ENCODE results near the gene IMPG2. TPM values are rescaled to one million over a fixed set of nuclear protein-coding genes. Genes with fewer than 3 reads are reported as not detected.

The IMPG2 gene
- total RNA-seq, 1 experiment from 2014 or later, result 0.04 TPM

GRCh38 chr3:101212730-101213129 lies 107.6 kb downstream of the IMPG2 start:
- H3K27ac Mint-ChIP-seq, result no peak overlapping the region
- H3K9me3 Mint-ChIP-seq, result peaks cover 5% of the 10 kb centered on the region
- no peaks in the 10 kb centered on the region for H3K4me1 Mint-ChIP-seq
- TF ChIP-seq, protein P1, sequence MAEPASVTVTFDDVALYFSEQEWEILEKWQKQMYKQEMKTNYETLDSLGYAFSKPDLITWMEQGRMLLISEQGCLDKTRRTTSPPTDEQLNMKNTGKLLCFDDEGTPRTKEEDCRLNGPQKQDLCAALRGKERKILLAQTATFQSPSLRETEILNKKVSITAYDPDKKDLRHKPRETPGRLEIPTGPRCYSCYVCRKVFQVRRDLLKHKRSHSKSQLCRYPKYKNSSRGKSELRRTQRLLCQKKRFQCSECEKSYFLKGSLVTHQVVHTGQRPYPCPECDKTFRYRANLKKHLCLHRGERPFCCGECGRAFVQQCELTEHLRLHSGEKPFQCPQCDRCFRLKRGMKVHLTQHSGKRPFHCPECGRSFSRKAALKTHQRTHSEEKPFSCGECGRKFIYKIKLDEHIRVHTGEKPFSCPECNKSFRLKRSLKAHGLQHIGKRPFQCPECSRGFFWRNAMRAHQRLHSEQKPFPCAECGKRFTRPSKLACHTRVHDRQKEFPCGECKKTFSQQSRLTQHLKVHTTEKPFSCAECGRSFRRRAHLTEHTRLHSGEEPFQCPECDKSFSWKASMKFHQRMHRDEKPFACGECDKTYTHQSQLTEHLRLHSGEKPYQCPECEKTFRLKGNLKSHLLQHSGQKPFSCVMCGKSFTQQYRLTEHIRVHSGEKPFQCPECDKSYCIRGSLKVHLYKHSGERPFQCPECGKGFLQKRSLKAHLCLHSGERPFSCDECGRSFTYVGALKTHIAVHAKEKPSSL (CRISPR knock-in tag; conservative IDR thresholded peaks at IDR 0.05), result no peak
- no peak for TF ChIP-seq ETV6 (CRISPR knock-in tag; IDR thresholded peaks at IDR 0.05)
- TF ChIP-seq, protein P2, sequence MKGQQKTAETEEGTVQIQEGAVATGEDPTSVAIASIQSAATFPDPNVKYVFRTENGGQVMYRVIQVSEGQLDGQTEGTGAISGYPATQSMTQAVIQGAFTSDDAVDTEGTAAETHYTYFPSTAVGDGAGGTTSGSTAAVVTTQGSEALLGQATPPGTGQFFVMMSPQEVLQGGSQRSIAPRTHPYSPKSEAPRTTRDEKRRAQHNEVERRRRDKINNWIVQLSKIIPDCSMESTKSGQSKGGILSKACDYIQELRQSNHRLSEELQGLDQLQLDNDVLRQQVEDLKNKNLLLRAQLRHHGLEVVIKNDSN (CRISPR knock-in tag; IDR thresholded peaks at IDR 0.05), result no peak
- TF ChIP-seq FOXK1 (CRISPR knock-in tag; IDR thresholded peaks at IDR 0.05), result no peak
- TF ChIP-seq, protein P3, sequence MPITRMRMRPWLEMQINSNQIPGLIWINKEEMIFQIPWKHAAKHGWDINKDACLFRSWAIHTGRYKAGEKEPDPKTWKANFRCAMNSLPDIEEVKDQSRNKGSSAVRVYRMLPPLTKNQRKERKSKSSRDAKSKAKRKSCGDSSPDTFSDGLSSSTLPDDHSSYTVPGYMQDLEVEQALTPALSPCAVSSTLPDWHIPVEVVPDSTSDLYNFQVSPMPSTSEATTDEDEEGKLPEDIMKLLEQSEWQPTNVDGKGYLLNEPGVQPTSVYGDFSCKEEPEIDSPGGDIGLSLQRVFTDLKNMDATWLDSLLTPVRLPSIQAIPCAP (CRISPR knock-in tag; IDR thresholded peaks at IDR 0.05), result no peak
- no peak for TF ChIP-seq SOX15 (CRISPR knock-in tag; IDR thresholded peaks at IDR 0.05)
- TF ChIP-seq, protein P4, sequence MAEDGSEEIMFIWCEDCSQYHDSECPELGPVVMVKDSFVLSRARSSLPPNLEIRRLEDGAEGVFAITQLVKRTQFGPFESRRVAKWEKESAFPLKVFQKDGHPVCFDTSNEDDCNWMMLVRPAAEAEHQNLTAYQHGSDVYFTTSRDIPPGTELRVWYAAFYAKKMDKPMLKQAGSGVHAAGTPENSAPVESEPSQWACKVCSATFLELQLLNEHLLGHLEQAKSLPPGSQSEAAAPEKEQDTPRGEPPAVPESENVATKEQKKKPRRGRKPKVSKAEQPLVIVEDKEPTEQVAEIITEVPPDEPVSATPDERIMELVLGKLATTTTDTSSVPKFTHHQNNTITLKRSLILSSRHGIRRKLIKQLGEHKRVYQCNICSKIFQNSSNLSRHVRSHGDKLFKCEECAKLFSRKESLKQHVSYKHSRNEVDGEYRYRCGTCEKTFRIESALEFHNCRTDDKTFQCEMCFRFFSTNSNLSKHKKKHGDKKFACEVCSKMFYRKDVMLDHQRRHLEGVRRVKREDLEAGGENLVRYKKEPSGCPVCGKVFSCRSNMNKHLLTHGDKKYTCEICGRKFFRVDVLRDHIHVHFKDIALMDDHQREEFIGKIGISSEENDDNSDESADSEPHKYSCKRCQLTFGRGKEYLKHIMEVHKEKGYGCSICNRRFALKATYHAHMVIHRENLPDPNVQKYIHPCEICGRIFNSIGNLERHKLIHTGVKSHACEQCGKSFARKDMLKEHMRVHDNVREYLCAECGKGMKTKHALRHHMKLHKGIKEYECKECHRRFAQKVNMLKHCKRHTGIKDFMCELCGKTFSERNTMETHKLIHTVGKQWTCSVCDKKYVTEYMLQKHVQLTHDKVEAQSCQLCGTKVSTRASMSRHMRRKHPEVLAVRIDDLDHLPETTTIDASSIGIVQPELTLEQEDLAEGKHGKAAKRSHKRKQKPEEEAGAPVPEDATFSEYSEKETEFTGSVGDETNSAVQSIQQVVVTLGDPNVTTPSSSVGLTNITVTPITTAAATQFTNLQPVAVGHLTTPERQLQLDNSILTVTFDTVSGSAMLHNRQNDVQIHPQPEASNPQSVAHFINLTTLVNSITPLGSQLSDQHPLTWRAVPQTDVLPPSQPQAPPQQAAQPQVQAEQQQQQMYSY (CRISPR knock-in tag; IDR thresholded peaks at IDR 0.05), result no peak
- TF ChIP-seq HMGA2 (CRISPR knock-in tag; IDR thresholded peaks at IDR 0.05), result no peak
- TF ChIP-seq MAX (CRISPR knock-in tag; IDR thresholded peaks at IDR 0.05), result no peak
- TF ChIP-seq ATF1 (CRISPR knock-in tag; IDR thresholded peaks at IDR 0.05), result no peak
- TF ChIP-seq KAT7 (CRISPR knock-in tag; IDR thresholded peaks at IDR 0.05; ENCODE audit: borderline replicate concordance), result no peak
- no peak for TF ChIP-seq ZNF317 (CRISPR knock-in tag; IDR thresholded peaks at IDR 0.05; ENCODE audit: borderline replicate concordance, low read depth)
- TF ChIP-seq ZNF423 (CRISPR knock-in tag; IDR thresholded peaks at IDR 0.05), result no peak
- peaks cover 3% of the 10 kb centered on the region; the same call in 1 of the 2 replicates for H3K27me3 Mint-ChIP-seq (ENCODE audit: low read depth)
- POLR2A ChIA-PET, result no interaction called here
- DNase-seq (ENCODE audit: low spot score) (no peak), ATAC-seq (no peak)
- H3K36me3 Mint-ChIP-seq, result peaks cover 13% of the 10 kb centered on the region
- CTCF ChIA-PET, result no interaction called here
- H3K4me3 Mint-ChIP-seq, result no peak overlapping the region

- POLR2A ChIA-PET, result no interaction called here
- TF ChIP-seq SMAD4 (CRISPR knock-in tag; IDR thresholded peaks at IDR 0.05), result no peak
- no peak for TF ChIP-seq SOX15 (CRISPR knock-in tag; IDR thresholded peaks at IDR 0.05)
- TF ChIP-seq ZBTB21 (CRISPR knock-in tag; IDR thresholded peaks at IDR 0.05; ENCODE audit: borderline replicate concordance), result no peak
- Mint-ChIP-seq H3K4me1 (peaks cover 9% of the 10 kb centered on the region), H3K9me3 (no peaks in the 10 kb centered on the region), H3K4me3 (no peak overlapping the region), H3K36me3 (no peaks in the 10 kb centered on the region), H3K27me3 (ENCODE audit: low read depth) (no peaks in the 10 kb centered on the region), H3K27ac (no peak overlapping the region)
- ATAC-seq (no peak), DNase-seq (ENCODE audit: low spot score) (no peak)
- CTCF ChIA-PET, result no interaction called here
These were observed 116.1 kb downstream of the IMPG2 start for GRCh38 chr3:101204246-101204645.

DNA sequence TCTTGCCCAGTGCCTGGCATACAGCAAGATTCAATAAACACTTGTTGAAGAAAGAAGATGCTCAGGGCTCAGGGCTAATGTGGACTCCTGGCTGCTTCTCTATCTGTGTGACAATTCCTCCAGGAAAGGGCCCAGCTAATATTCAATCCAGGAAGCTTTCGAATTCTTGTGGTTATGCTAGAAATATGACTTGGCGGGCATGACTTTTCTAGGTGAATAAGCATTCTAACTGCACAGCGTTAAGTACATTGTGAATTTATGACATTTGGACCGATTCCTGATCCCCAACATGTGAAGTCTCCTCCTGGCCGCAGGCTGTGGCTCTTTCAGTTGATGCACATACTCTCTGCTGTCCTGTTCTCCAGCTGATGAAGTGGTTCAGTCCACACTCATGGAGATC lies 117.0 kb downstream of the IMPG2 start:
- ChIA-PET CTCF (interaction anchor here (0.6 to 0.8 kb wide), 2 partner anchors 178 to 741 kb away, joined by 3 read pairs; no protein-coding TSS in a partner anchor), POLR2A (no interaction called here)
- no peaks in the 10 kb centered on the region for H3K27me3 Mint-ChIP-seq (ENCODE audit: low read depth)
- TF ChIP-seq, protein P4 (CRISPR knock-in tag; IDR thresholded peaks at IDR 0.05), result no peak
- TF ChIP-seq ZBTB21 (CRISPR knock-in tag; IDR thresholded peaks at IDR 0.05; ENCODE audit: borderline replicate concordance), result no peak
- H3K4me1 Mint-ChIP-seq, result peaks cover 9% of the 10 kb centered on the region
- H3K27ac Mint-ChIP-seq, result no peak overlapping the region
- no peak for ATAC-seq
- H3K4me3 Mint-ChIP-seq, result no peak overlapping the region
- no peak for DNase-seq (ENCODE audit: low spot score)
- H3K9me3 Mint-ChIP-seq, result no peaks in the 10 kb centered on the region
- no peaks in the 10 kb centered on the region for H3K36me3 Mint-ChIP-seq
